Nephron (organoid): Measurements from ENCODE around the gene RHOBTB3.

Experiments used
- H3K27ac Mint-ChIP-seq, 3 experiments: 2 replicates each; pipeline ENCODE4 v1.8.0; 2020; ENCODE audit warnings: mixed read lengths in 3 of 3, mild to moderate bottlenecking in 2 of 3, moderate library complexity in 1 of 3
- H3K27me3 Mint-ChIP-seq: 2 replicates; pipeline ENCODE4 v1.8.0; 2021; ENCODE audit warnings: low read depth, mild to moderate bottlenecking, moderate library complexity, mixed read lengths
- H3K36me3 Mint-ChIP-seq: 2 replicates; pipeline ENCODE4 v1.8.0; 2020; ENCODE audit warnings: low read depth, mixed read lengths
- H3K4me1 Mint-ChIP-seq: 2 replicates; pipeline ENCODE4 v1.8.0; 2020; ENCODE audit warnings: mixed read lengths
- H3K4me3 Mint-ChIP-seq, 3 experiments: 2 replicates each; pipeline ENCODE4 v1.8.0; 2020; ENCODE audit warnings: mild to moderate bottlenecking in 3 of 3, mixed read lengths in 3 of 3, moderate library complexity in 2 of 3
- H3K9me3 Mint-ChIP-seq: 2 replicates; pipeline ENCODE4 v1.8.0; 2020; ENCODE audit warnings: mixed read lengths
- TF ChIP-seq, protein P1 (sequence below), 3 experiments: fragments of 200-600 bp; sonication (generic); IDR thresholded peaks; one replicate each; pipeline ENCODE4 v1.5.0; 2021; ENCODE audit warnings: antibody characterized with exemption in 3 of 3; ENCODE audit not compliant: unreplicated experiment in 3 of 3

The RHOBTB3 gene

DNA sequence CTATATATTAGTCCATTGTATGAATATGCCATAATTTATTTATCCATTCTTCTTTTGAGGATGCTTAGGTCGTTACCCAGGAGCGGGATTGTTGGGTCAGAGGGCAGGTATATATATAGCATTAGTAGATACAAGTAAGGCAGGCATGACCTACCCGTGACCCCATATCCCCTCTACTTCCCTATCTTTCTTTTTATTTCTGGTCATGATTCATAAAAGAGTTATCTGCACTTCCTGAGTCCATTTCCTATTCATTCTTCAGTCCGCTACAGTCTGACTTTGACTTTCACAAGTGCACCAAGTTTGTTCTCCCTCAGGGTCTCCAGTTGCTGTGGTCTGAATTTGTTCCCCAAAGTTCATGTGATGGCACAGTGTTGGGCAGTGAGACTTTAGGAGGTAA, 6.9 kb downstream of the RHOBTB3 start:
- H3K9me3 Mint-ChIP-seq = no peaks in the 10 kb centered on the region
- TF ChIP-seq, protein P1, sequence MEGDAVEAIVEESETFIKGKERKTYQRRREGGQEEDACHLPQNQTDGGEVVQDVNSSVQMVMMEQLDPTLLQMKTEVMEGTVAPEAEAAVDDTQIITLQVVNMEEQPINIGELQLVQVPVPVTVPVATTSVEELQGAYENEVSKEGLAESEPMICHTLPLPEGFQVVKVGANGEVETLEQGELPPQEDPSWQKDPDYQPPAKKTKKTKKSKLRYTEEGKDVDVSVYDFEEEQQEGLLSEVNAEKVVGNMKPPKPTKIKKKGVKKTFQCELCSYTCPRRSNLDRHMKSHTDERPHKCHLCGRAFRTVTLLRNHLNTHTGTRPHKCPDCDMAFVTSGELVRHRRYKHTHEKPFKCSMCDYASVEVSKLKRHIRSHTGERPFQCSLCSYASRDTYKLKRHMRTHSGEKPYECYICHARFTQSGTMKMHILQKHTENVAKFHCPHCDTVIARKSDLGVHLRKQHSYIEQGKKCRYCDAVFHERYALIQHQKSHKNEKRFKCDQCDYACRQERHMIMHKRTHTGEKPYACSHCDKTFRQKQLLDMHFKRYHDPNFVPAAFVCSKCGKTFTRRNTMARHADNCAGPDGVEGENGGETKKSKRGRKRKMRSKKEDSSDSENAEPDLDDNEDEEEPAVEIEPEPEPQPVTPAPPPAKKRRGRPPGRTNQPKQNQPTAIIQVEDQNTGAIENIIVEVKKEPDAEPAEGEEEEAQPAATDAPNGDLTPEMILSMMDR (IDR thresholded peaks at IDR 0.05; ENCODE audit: unreplicated experiment in 3 of 3) = no peak
- H3K4me1 Mint-ChIP-seq = peaks cover 50% of the 10 kb centered on the region
- peaks cover 52% of the 10 kb centered on the region for H3K36me3 Mint-ChIP-seq
- no peak overlapping the region for H3K27ac Mint-ChIP-seq
- H3K27me3 Mint-ChIP-seq = no peaks in the 10 kb centered on the region
- H3K4me3 Mint-ChIP-seq = no peak overlapping the region

DNA sequence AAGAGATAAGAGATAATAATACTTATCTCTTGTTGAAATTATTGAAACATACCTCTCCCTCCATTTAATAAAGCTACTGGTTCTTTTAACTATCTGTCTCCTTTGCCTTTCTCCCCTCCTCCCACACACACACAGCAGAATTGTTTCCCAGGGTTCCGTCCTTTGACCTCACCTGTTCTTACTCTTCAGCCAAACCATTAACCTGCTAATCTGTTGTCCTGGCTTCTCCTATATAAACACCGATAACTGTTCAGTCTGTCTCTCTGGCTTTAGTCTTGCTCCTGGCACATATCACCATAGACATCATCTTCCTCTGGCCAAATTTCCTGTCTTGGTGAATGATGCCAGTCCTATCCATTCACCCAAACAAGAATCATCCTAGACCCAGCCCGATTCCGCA, 7.7 kb downstream of the RHOBTB3 start:
- H3K27me3 Mint-ChIP-seq = no peaks in the 10 kb centered on the region
- H3K4me3 Mint-ChIP-seq = no peak overlapping the region
- TF ChIP-seq, protein P1 (IDR thresholded peaks at IDR 0.05; ENCODE audit: unreplicated experiment in 3 of 3) = no peak
- H3K27ac Mint-ChIP-seq = no peak overlapping the region
- H3K9me3 Mint-ChIP-seq = no peaks in the 10 kb centered on the region
- peaks cover 55% of the 10 kb centered on the region for H3K36me3 Mint-ChIP-seq
- peaks cover 42% of the 10 kb centered on the region for H3K4me1 Mint-ChIP-seq

GRCh38 chr5:95739857-95740256, 8.7 kb downstream of the RHOBTB3 start:
- Mint-ChIP-seq H3K4me1 (peaks cover 41% of the 10 kb centered on the region), H3K9me3 (no peaks in the 10 kb centered on the region), H3K4me3 (no peak overlapping the region), H3K36me3 (peaks cover 64% of the 10 kb centered on the region), H3K27ac (peak overlapping the region in 2 of 3 experiments; percentile 18 to 45), H3K27me3 (no peaks in the 10 kb centered on the region)
- TF ChIP-seq, protein P1 (IDR thresholded peaks at IDR 0.05; ENCODE audit: unreplicated experiment in 3 of 3) = no peak

GRCh38 chr5:95741458-95741857, 10.3 kb downstream of the RHOBTB3 start:
- H3K9me3 Mint-ChIP-seq = no peaks in the 10 kb centered on the region
- peaks cover 29% of the 10 kb centered on the region for H3K4me1 Mint-ChIP-seq
- TF ChIP-seq, protein P1 (IDR thresholded peaks at IDR 0.05; ENCODE audit: unreplicated experiment in 3 of 3) = no peak
- H3K27me3 Mint-ChIP-seq = no peaks in the 10 kb centered on the region
- peaks cover 72% of the 10 kb centered on the region for H3K36me3 Mint-ChIP-seq
- no peak overlapping the region for H3K4me3 Mint-ChIP-seq
- no peak overlapping the region for H3K27ac Mint-ChIP-seq

GRCh38 chr5:95743232-95743631, 12.1 kb downstream of the RHOBTB3 start:
- TF ChIP-seq, protein P1 (IDR thresholded peaks at IDR 0.05; ENCODE audit: unreplicated experiment in 3 of 3) = no peak
- H3K27me3 Mint-ChIP-seq = no peaks in the 10 kb centered on the region
- H3K9me3 Mint-ChIP-seq = no peaks in the 10 kb centered on the region
- peaks cover 23% of the 10 kb centered on the region for H3K4me1 Mint-ChIP-seq
- peaks cover 64% of the 10 kb centered on the region for H3K36me3 Mint-ChIP-seq
- H3K27ac Mint-ChIP-seq = peak overlapping the region in 1 of 3 experiments; percentile 41
- H3K4me3 Mint-ChIP-seq = no peak overlapping the region

- Mint-ChIP-seq H3K9me3 (no peaks in the 10 kb centered on the region), H3K4me3 (no peak overlapping the region), H3K36me3 (peaks cover 62% of the 10 kb centered on the region), H3K27ac (no peak overlapping the region), H3K4me1 (peaks cover 19% of the 10 kb centered on the region), H3K27me3 (no peaks in the 10 kb centered on the region)
- TF ChIP-seq, protein P1 (IDR thresholded peaks at IDR 0.05; ENCODE audit: unreplicated experiment in 3 of 3) = no peak
Measured at GRCh38 chr5:95743877-95744276, 12.7 kb downstream of the RHOBTB3 start.
